ENCODE data around the gene OR7A10. TPM values are rescaled to one million over a fixed set of nuclear protein-coding genes. Genes with fewer than 3 reads are reported as not detected.

The OR7A10 gene
- total RNA-seq, 2 experiments from 2014 or later = not detected

GRCh38 chr19:14868497-14868896 lies 19.8 kb upstream of the OR7A10 start:
- H3K36me3 ChIP-seq (ENCODE audit: insufficient read depth, low read length) = no peaks in the 10 kb centered on the region
- no peaks in the 10 kb centered on the region for H3K9me2 ChIP-seq (ENCODE audit: insufficient read depth, low read length)
- TF ChIP-seq CTCF (conservative IDR thresholded peaks at IDR 0.05; ENCODE audit: low read length) = no peak
- TF ChIP-seq EZH2phosphoT487 (IDR thresholded peaks at IDR 0.05; ENCODE audit: borderline replicate concordance, low read depth, low read length) = no peak
- H3K79me2 ChIP-seq (ENCODE audit: insufficient read depth, low read depth, low read length) = no peaks in the 10 kb centered on the region
- no peak for DNase-seq (ENCODE audit: low spot score)
- CTCF ChIA-PET (ENCODE audit: unreplicated experiment) = no interaction called here
- intact Hi-C loops (cut with micrococcal nuclease; ENCODE audit: unreplicated experiment) = no loop called here
- H3K27ac ChIP-seq (ENCODE audit: low read depth, low read length, poor library complexity, severe bottlenecking) = no peak overlapping the region
- POLR2A ChIA-PET = no interaction called here
- no peak overlapping the region for H2AFZ ChIP-seq (ENCODE audit: low read length)
- BruUV-seq (replicated peaks) = no TSS peak
- no peaks in the 10 kb centered on the region for H3K4me1 ChIP-seq (ENCODE audit: insufficient read depth, low read length, poor library complexity, severe bottlenecking)
- H3K9me3 ChIP-seq (ENCODE audit: low read length) = no peaks in the 10 kb centered on the region
- H4K20me1 ChIP-seq (ENCODE audit: insufficient read depth, low read length) = no peaks in the 10 kb centered on the region
- H3K4me3 ChIP-seq (ENCODE audit: low read depth, low read length, poor library complexity, severe bottlenecking) = no peak overlapping the region
- no peak overlapping the region for H3K4me2 ChIP-seq (ENCODE audit: low read length)

GRCh38 chr19:14843578-14843977 lies 5.1 kb downstream of the OR7A10 start:
- DNase-seq (ENCODE audit: low spot score) = no peak
- POLR2A ChIA-PET = no interaction called here
- CTCF ChIA-PET (ENCODE audit: unreplicated experiment) = no interaction called here

DNA sequence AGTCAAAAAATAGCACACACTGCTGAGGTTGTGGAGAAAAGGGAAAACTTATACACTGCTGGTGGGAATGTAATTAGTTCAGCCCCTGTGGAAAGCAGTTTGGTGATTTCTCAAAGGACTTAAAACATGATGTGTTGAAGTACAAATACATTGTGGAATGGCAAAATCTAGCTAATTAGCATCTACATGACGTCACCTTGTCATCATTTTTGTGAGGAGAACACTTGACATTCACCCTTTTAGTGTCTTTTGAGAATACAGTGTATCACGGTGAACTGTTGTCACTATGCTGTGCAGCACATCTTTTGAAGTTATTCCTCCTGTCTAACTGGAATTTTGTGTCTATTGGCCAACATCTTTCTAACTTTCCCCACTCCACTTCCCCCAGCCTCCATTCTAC lies 5.6 kb downstream of the OR7A10 start:
- ChIA-PET CTCF (ENCODE audit: unreplicated experiment) (no interaction called here), POLR2A (no interaction called here)
- Histone ChIP-seq H3K36me3 (ENCODE audit: insufficient read depth, low read length) (no peaks in the 10 kb centered on the region), H4K20me1 (ENCODE audit: insufficient read depth, low read length) (no peaks in the 10 kb centered on the region), H3K4me2 (ENCODE audit: low read length) (no peak overlapping the region), H3K4me3 (ENCODE audit: low read depth, low read length, poor library complexity, severe bottlenecking) (no peak overlapping the region), H3K9me2 (ENCODE audit: insufficient read depth, low read length) (no peaks in the 10 kb centered on the region), H3K4me1 (ENCODE audit: insufficient read depth, low read length, poor library complexity, severe bottlenecking) (no peaks in the 10 kb centered on the region), H2AFZ (ENCODE audit: low read length) (no peak overlapping the region), H3K9me3 (ENCODE audit: low read length) (no peaks in the 10 kb centered on the region), H3K27ac (ENCODE audit: low read depth, low read length, poor library complexity, severe bottlenecking) (no peak overlapping the region), H3K79me2 (ENCODE audit: insufficient read depth, low read depth, low read length) (no peaks in the 10 kb centered on the region)
- BruUV-seq (replicated peaks) = no TSS peak
- DNase-seq (ENCODE audit: low spot score) = no peak
- intact Hi-C loops (cut with micrococcal nuclease; ENCODE audit: unreplicated experiment) = no loop called here
- TF ChIP-seq EZH2phosphoT487 (IDR thresholded peaks at IDR 0.05; ENCODE audit: borderline replicate concordance, low read depth, low read length) = no peak
- no peak for TF ChIP-seq CTCF (conservative IDR thresholded peaks at IDR 0.05; ENCODE audit: low read length)

More at GRCh38 chr19:14843578-14843977, 5.1 kb downstream of the OR7A10 start:
- H3K4me3 ChIP-seq (ENCODE audit: low read depth, low read length, poor library complexity, severe bottlenecking) = no peak overlapping the region
- intact Hi-C loops (cut with micrococcal nuclease; ENCODE audit: unreplicated experiment) = no loop called here
- no peaks in the 10 kb centered on the region for H3K79me2 ChIP-seq (ENCODE audit: insufficient read depth, low read depth, low read length)
- H3K9me2 ChIP-seq (ENCODE audit: insufficient read depth, low read length) = no peaks in the 10 kb centered on the region
- H3K27ac ChIP-seq (ENCODE audit: low read depth, low read length, poor library complexity, severe bottlenecking) = no peak overlapping the region
- no TSS peak for BruUV-seq (replicated peaks)
- no peaks in the 10 kb centered on the region for H3K36me3 ChIP-seq (ENCODE audit: insufficient read depth, low read length)
- TF ChIP-seq EZH2phosphoT487 (IDR thresholded peaks at IDR 0.05; ENCODE audit: borderline replicate concordance, low read depth, low read length) = no peak
- no peak for TF ChIP-seq CTCF (conservative IDR thresholded peaks at IDR 0.05; ENCODE audit: low read length)
- no peak overlapping the region for H3K4me2 ChIP-seq (ENCODE audit: low read length)
- H2AFZ ChIP-seq (ENCODE audit: low read length) = no peak overlapping the region
- no peaks in the 10 kb centered on the region for H4K20me1 ChIP-seq (ENCODE audit: insufficient read depth, low read length)
- H3K4me1 ChIP-seq (ENCODE audit: insufficient read depth, low read length, poor library complexity, severe bottlenecking) = no peaks in the 10 kb centered on the region
- no peaks in the 10 kb centered on the region for H3K9me3 ChIP-seq (ENCODE audit: low read length)

All from OCI-LY7 (cell line).